Measurements from ENCODE around the gene MOSMO.

DNA sequence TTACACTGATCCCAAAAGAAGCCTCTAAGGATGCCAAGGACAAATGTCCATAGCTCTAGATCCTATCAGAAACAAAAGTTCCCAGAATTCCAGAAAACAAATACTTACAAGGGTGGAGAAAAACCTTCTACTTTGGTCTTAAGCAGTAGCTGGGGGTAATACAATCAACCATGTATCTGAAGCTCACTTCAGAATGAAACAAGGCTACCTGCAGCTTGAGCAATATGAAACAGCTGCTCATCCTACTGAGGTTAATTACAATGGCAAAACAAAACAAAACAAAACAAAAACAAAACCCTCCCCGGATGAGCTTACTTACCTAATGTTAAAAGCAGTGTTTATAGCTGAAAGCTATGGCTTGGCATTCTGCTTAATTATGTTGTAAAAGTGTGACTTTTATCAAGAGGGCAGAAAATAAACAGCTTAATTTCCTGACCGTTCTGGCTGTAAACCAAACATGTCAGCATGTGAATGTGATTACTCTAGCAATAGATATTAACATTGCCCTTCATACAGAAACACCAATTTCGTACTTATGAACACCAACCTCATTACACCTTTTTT lies 17.4 kb upstream of the MOSMO start:
- TF ChIP-seq, protein P1, sequence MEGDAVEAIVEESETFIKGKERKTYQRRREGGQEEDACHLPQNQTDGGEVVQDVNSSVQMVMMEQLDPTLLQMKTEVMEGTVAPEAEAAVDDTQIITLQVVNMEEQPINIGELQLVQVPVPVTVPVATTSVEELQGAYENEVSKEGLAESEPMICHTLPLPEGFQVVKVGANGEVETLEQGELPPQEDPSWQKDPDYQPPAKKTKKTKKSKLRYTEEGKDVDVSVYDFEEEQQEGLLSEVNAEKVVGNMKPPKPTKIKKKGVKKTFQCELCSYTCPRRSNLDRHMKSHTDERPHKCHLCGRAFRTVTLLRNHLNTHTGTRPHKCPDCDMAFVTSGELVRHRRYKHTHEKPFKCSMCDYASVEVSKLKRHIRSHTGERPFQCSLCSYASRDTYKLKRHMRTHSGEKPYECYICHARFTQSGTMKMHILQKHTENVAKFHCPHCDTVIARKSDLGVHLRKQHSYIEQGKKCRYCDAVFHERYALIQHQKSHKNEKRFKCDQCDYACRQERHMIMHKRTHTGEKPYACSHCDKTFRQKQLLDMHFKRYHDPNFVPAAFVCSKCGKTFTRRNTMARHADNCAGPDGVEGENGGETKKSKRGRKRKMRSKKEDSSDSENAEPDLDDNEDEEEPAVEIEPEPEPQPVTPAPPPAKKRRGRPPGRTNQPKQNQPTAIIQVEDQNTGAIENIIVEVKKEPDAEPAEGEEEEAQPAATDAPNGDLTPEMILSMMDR (IDR thresholded peaks at IDR 0.05; ENCODE audit: insufficient read depth, low read length) = no peak
- no peak for TF ChIP-seq POLR2AphosphoS5 (IDR thresholded peaks at IDR 0.05; ENCODE audit: low read depth)
- TF ChIP-seq, protein P2, sequence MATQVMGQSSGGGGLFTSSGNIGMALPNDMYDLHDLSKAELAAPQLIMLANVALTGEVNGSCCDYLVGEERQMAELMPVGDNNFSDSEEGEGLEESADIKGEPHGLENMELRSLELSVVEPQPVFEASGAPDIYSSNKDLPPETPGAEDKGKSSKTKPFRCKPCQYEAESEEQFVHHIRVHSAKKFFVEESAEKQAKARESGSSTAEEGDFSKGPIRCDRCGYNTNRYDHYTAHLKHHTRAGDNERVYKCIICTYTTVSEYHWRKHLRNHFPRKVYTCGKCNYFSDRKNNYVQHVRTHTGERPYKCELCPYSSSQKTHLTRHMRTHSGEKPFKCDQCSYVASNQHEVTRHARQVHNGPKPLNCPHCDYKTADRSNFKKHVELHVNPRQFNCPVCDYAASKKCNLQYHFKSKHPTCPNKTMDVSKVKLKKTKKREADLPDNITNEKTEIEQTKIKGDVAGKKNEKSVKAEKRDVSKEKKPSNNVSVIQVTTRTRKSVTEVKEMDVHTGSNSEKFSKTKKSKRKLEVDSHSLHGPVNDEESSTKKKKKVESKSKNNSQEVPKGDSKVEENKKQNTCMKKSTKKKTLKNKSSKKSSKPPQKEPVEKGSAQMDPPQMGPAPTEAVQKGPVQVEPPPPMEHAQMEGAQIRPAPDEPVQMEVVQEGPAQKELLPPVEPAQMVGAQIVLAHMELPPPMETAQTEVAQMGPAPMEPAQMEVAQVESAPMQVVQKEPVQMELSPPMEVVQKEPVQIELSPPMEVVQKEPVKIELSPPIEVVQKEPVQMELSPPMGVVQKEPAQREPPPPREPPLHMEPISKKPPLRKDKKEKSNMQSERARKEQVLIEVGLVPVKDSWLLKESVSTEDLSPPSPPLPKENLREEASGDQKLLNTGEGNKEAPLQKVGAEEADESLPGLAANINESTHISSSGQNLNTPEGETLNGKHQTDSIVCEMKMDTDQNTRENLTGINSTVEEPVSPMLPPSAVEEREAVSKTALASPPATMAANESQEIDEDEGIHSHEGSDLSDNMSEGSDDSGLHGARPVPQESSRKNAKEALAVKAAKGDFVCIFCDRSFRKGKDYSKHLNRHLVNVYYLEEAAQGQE (IDR thresholded peaks at IDR 0.05; ENCODE audit: insufficient replicate concordance, low read depth) = no peak

All from HL-60 (cell line).